22Rv1 (cell line): ENCODE measurements around the gene ERI3.

ENCODE experiments used
- ZFX ChIP-seq: fragments of 450-650 bp; IDR thresholded peaks from 2 replicates; pipeline ENCODE4 v1.6.1; 2017; ENCODE audit warnings: antibody characterized with exemption, borderline replicate concordance
- TF ChIP-seq, protein P1 (sequence below): fragments of 450-650 bp; IDR thresholded peaks from 2 replicates; pipeline ENCODE4 v1.5.1; 2017; ENCODE audit warnings: mild to moderate bottlenecking

DNA sequence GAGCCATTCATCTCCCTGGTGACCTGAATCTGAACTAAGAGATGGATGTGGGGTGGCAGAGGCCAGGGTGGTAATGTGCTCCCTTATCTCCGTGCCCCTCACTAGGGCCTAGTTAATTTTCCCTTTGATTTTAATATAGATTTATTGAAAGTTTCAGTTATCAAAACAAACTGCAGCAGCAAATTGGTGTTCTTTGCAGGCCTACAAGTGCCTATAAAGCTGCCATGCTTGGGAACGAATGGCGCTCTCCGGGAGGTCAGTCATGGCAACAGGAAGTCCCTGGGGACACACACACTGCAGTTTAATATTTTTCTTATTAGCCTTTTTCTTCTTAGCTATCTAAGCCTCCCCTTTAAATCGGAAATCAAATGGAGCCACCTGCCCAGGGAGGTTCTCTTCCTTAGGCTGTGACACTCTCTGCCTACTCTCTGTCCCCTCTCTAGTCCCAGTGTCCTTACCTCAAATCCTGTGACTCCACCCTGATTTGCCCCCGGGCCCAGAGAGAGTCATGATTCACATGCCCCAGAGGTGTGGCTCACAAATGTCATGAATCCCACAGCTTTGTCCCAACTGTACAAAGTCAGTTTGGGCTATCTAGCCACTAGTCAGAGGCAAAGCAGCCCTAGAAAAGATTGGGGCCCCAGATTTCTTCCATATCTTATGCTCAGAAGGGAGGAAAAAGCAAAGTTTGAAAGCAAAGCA lies 4.3 kb upstream of the ERI3 start:
- TF ChIP-seq, protein P1, sequence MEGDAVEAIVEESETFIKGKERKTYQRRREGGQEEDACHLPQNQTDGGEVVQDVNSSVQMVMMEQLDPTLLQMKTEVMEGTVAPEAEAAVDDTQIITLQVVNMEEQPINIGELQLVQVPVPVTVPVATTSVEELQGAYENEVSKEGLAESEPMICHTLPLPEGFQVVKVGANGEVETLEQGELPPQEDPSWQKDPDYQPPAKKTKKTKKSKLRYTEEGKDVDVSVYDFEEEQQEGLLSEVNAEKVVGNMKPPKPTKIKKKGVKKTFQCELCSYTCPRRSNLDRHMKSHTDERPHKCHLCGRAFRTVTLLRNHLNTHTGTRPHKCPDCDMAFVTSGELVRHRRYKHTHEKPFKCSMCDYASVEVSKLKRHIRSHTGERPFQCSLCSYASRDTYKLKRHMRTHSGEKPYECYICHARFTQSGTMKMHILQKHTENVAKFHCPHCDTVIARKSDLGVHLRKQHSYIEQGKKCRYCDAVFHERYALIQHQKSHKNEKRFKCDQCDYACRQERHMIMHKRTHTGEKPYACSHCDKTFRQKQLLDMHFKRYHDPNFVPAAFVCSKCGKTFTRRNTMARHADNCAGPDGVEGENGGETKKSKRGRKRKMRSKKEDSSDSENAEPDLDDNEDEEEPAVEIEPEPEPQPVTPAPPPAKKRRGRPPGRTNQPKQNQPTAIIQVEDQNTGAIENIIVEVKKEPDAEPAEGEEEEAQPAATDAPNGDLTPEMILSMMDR: no peak
- no peak for TF ChIP-seq ZFX
